Ovary (tissue), 10 donors: ENCODE data around the gene FAM9B. TPM values are rescaled to one million over a fixed set of nuclear protein-coding genes. Genes with fewer than 3 reads are reported as not detected.

ENCODE experiments used
- DNase-seq, 5 donors: peaks; one replicate each; pipeline ENCODE4 v3.0.0-alpha.2; 2019 to 2020
- H3K27ac ChIP-seq, 2 donors: fragments of 200-600 bp; one replicate each; pipeline versions ENCODE4 v1.5.1 to v1.8.0; 2019 to 2022
- H3K27me3 ChIP-seq: fragments of 200-600 bp; one replicate; pipeline ENCODE4 v1.8.0; 2022
- H3K36me3 ChIP-seq: fragments of 200-600 bp; sonication (generic); one replicate; pipeline ENCODE4 v1.5.1; 2019
- H3K4me1 ChIP-seq: one replicate; pipeline ENCODE4 v1.8.1; 2013; ENCODE audit warnings: mild to moderate bottlenecking, moderate library complexity; ENCODE audit not compliant: insufficient read depth
- H3K4me3 ChIP-seq: fragments of 200-600 bp; sonication (generic); one replicate; pipeline ENCODE4 v1.5.1; 2017
- H3K9me3 ChIP-seq, 2 donors: fragments of 200-600 bp in 1 of 2; sonication (generic) in 1 of 2; one replicate each; pipeline versions ENCODE4 v1.5.1 to v1.8.1; 2013 to 2019; ENCODE audit warnings: mild to moderate bottlenecking in 1 of 2, moderate library complexity in 1 of 2
- EP300 ChIP-seq: sonication (generic); formaldehyde crosslinking; IDR thresholded peaks from one replicate; pipeline ENCODE4 v1.6.1; 2017; ENCODE audit warnings: antibody characterized with exemption
- POLR2A ChIP-seq: fragments of 450-650 bp; IDR thresholded peaks from one replicate; pipeline ENCODE4 v1.6.1; 2017; ENCODE audit warnings: antibody characterized with exemption, mild to moderate bottlenecking, moderate library complexity
- WGBS, 3 donors: extraction: QIAGEN DNeasy Blood & Tissue Kit in 1 of 3; methylation state at CpG; one replicate each; pipeline versions ENCODE4 v1.1.5 to v1.1.7; 2013 to 2017; 5-methylcytosine and 5-hydroxymethylcytosine counted together
- intact Hi-C, 4 donors: fragments of 100-400 bp; cut with DNase I; formaldehyde crosslinking; loops; one replicate each; pipeline versions ENCODE4 v1.11.0 to v1.15.1; 2022 to 2023
- long read RNA-seq, 3 donors: library from polyadenylated mRNA in 2 of 3; unstranded in 2 of 3; transcript quantifications; one replicate each; pipeline ENCODE4 v2.0.0 and lab custom pipeline, GENCODE V29; 2021 to 2026
- polyA plus RNA-seq, 2 donors: library from polyadenylated mRNA; stranded (reverse); fragments of 200-250 nt in 1 of 2; fragments of 350-450 nt in 1 of 2; fragmentation: Illumina TruSeq in 1 of 2; extraction: RNeasy Lipid Tissue Mini Kit (QIAGEN cat#74804) in 1 of 2; gene quantifications; one replicate each; pipeline ENCODE4 v1.2.3, GENCODE V29; 2013 to 2014
- total RNA-seq, 7 donors: library from RNA; depleted of rRNA in 2 of 7; stranded (reverse); fragments of >200 nt in 2 of 7; fragmentation: NEBNext Ultra II Directional in 3 of 7; extraction: Animal tissue kit (Norgen Biotek cat#: 25700) in 3 of 7; gene quantifications; one replicate each; pipeline versions ENCODE4 v1.1.0 to v1.2.4, GENCODE V29; 2016 to 2023
- TF ChIP-seq, protein P1 (sequence below), 3 donors: fragments of 450-650 bp in 2 of 3; fragments of 200-600 bp in 1 of 3; IDR thresholded peaks; one replicate each; pipeline versions ENCODE4 v1.5.1 to v1.8.0; 2016 to 2022; ENCODE audit warnings: antibody characterized with exemption in 3 of 3, mild to moderate bottlenecking in 1 of 3
- donor health status: DM: no; HTN: no; CAD: no; lungs with moderate emphysema.
- donor health status: DM: no; HTN: no; CAD: no.
- donor health status: Bipolar disorder and iron deficiency.
- donor health status: DM: yes; HTN: yes; CAD: no.
- donor health status: DM: no; HTN: no; CAD: no.
- donor health status: DM: yes; HTN: yes; CAD: no.

The FAM9B gene
- total RNA-seq (not detected), polyA plus RNA-seq (under 1 TPM; 0.07 to 0.13 TPM)
- long read RNA-seq, donor 1: 0 reads
- long read RNA-seq, donor 2, transcript FAM9B-201 (9 exons, 1,340 nt): major isoform, 5 of 5 reads
- long read RNA-seq, donor 2, partial matches to known transcripts: 0 of 5 reads
- long read RNA-seq, donor 2, other reads (novel, unspliced or antisense): 0 of 5 reads
- long read RNA-seq, donor 3: 0 reads

DNA sequence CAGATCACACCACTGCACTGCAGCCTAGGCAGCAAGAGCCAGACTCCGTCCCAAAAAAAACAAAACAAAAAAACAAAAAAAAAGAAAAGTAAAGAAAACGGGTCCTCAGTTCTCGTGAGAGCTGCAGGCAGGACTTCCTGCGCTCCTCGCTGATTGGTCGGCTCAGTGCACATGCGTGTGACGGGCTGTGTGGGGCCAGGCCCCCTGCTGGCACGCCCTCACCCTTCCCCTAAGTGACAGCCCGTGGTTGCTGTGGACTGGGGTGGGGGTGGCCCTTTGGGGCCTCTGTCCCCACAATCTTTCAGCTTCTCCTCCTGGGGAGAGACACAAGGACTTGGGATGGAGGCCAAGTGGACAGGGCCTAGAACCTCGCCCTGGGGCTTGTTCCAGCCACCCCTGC is at the start of gene FAM9B:
FAM9B (minus strand) TSS at position 139 of the 400 bp plus-strand sequence. CDS start 1,141 bp downstream, outside the sequence.
- intact Hi-C loops: no loop called here
- Histone ChIP-seq H3K4me1 (no peaks in the 10 kb centered on the region), H3K27me3 (no peaks in the 10 kb centered on the region), H3K27ac (no peak within 1 kb of the TSS), H3K9me3 (no peaks in the 10 kb centered on the region), H3K4me3 (no peak within 1 kb of the TSS), H3K36me3 (no peaks in the 10 kb centered on the region)
- TF ChIP-seq EP300 (no peak), POLR2A (no peak)
- TF ChIP-seq, protein P1, sequence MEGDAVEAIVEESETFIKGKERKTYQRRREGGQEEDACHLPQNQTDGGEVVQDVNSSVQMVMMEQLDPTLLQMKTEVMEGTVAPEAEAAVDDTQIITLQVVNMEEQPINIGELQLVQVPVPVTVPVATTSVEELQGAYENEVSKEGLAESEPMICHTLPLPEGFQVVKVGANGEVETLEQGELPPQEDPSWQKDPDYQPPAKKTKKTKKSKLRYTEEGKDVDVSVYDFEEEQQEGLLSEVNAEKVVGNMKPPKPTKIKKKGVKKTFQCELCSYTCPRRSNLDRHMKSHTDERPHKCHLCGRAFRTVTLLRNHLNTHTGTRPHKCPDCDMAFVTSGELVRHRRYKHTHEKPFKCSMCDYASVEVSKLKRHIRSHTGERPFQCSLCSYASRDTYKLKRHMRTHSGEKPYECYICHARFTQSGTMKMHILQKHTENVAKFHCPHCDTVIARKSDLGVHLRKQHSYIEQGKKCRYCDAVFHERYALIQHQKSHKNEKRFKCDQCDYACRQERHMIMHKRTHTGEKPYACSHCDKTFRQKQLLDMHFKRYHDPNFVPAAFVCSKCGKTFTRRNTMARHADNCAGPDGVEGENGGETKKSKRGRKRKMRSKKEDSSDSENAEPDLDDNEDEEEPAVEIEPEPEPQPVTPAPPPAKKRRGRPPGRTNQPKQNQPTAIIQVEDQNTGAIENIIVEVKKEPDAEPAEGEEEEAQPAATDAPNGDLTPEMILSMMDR (IDR thresholded peaks at IDR 0.05): no peak
- DNase-seq: no peak
- 81 to 84% (median 82%) methylated on average over 11 of the region's 11 CpGs for WGBS, 3 donors

DNA sequence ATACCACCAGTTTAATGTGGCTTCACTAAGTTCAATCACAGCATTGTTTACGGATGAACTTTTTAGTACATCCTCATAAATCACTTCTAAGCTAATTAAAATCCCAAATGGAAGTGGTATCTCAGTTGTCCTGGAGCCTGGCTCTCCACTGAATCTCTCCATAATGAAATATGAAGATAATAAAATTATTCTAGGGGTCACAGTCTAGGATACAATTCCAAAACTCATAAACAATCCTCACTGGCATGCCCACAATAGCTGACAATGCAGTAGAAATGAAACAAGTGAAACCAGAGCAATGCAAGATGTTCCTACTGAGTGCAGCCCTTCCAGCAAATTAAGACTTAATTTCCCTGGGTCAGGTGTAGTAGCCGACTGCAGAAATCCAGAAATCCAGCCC is 47.3 kb upstream of the FAM9B start:
- intact Hi-C loops: no loop called here
- no peak overlapping the region for H3K27ac ChIP-seq
- H3K4me3 ChIP-seq: no peak overlapping the region
- no peaks in the 10 kb centered on the region for H3K27me3 ChIP-seq
- H3K9me3 ChIP-seq: no peaks in the 10 kb centered on the region
- WGBS, 3 donors: 43 to 59% (median 49%) methylated on average over 2 of the region's 2 CpGs
- H3K36me3 ChIP-seq: no peaks in the 10 kb centered on the region
- H3K4me1 ChIP-seq: no peaks in the 10 kb centered on the region
- DNase-seq: no peak
- TF ChIP-seq, protein P1 (IDR thresholded peaks at IDR 0.05): no peak
- TF ChIP-seq EP300: no peak
- TF ChIP-seq POLR2A: no peak

- TF ChIP-seq, protein P1 (IDR thresholded peaks at IDR 0.05): no peak
- no peak for TF ChIP-seq POLR2A
- no peak for TF ChIP-seq EP300
- intact Hi-C loops: no loop called here
- DNase-seq: no peak
- Histone ChIP-seq H3K4me1 (no peaks in the 10 kb centered on the region), H3K4me3 (no peak overlapping the region), H3K9me3 (no peaks in the 10 kb centered on the region), H3K27ac (no peak overlapping the region), H3K27me3 (no peaks in the 10 kb centered on the region), H3K36me3 (no peaks in the 10 kb centered on the region)
- WGBS, 3 donors: 71 to 78% (median 77%) methylated on average over 5 of the region's 5 CpGs
These were observed 40.4 kb upstream of the FAM9B start for GRCh38 chrX:9074326-9074725.

DNA sequence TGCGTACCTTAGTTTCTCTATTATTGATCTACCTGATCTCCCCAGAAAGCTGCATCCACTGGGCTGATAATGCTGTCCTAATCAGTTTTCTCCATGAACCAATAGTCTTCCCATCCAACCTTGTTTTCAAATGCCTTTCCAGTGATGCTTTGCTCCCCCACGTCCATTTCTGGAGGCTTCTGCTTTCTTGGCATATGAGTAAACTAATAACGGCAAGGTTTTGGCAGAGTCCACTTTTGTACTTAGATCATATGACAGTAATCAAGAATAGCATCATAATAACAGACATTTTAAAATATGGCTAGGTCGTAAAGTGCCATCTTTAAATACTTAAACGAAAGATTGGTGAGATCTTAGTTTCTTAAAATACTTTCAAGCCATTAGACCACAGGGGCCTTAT is 38.4 kb upstream of the FAM9B start:
- WGBS, 3 donors: 51 to 55% (median 51%) methylated on average over 5 of the region's 5 CpGs
- no peak for DNase-seq
- Histone ChIP-seq H3K4me1 (no peaks in the 10 kb centered on the region), H3K27ac (no peak overlapping the region), H3K27me3 (no peaks in the 10 kb centered on the region), H3K4me3 (no peak overlapping the region), H3K36me3 (no peaks in the 10 kb centered on the region), H3K9me3 (no peaks in the 10 kb centered on the region)
- intact Hi-C loops: no loop called here
- TF ChIP-seq, protein P1 (IDR thresholded peaks at IDR 0.05): no peak
- no peak for TF ChIP-seq EP300
- no peak for TF ChIP-seq POLR2A
